IMR-90 (cell line): Measurements from ENCODE around the gene ROM1.

Experiments
- BHLHE40 ChIP-seq: fragments of 150-350 bp; IDR thresholded peaks from 2 replicates; pipeline ENCODE4 v1.6.1; 2016; ENCODE audit warnings: mild to moderate bottlenecking, low read depth, low read length
- CTCF ChIP-seq: conservative IDR thresholded peaks from 2 replicates; pipeline ENCODE4 v1.5.1; 2012; ENCODE audit warnings: mild to moderate bottlenecking, low read depth, low read length, improper control_type of control experiment
- FOS ChIP-seq: fragments of 150-350 bp; IDR thresholded peaks from 2 replicates; pipeline ENCODE4 v1.6.1; 2016; ENCODE audit warnings: low read depth, low read length
- MAFK ChIP-seq: IDR thresholded peaks from 2 replicates; pipeline ENCODE4 v1.6.1; 2012; ENCODE audit warnings: low read depth, low read length, improper control_type of control experiment
- POLR2A ChIP-seq: IDR thresholded peaks from 2 replicates; pipeline ENCODE4 v1.6.1; 2012; ENCODE audit warnings: mild to moderate bottlenecking, low read depth, low read length
- RCOR1 ChIP-seq: IDR thresholded peaks from 2 replicates; pipeline ENCODE4 v1.6.1; 2012; ENCODE audit warnings: mild to moderate bottlenecking, low read length, improper control_type of control experiment; ENCODE audit not compliant: insufficient replicate concordance
- USF2 ChIP-seq: fragments of 150-350 bp; IDR thresholded peaks from 2 replicates; pipeline ENCODE4 v1.6.1; 2017; ENCODE audit warnings: mild to moderate bottlenecking, antibody characterized with exemption, low read length, low read depth
- TF ChIP-seq, protein P1 (sequence below): fragments of 150-350 bp; IDR thresholded peaks from 2 replicates; pipeline ENCODE4 v1.6.1; 2016; ENCODE audit warnings: low read depth, mild to moderate bottlenecking, low read length, moderate library complexity, borderline replicate concordance

GRCh38 chr11:62573006-62573591 is 40.0 kb upstream of the ROM1 start:
- TF ChIP-seq FOS, result no peak
- TF ChIP-seq CTCF, result no peak
- TF ChIP-seq POLR2A, result no peak
- no peak for TF ChIP-seq BHLHE40
- TF ChIP-seq USF2, result no peak
- no peak for TF ChIP-seq MAFK
- no peak for TF ChIP-seq RCOR1
- TF ChIP-seq, protein P1, sequence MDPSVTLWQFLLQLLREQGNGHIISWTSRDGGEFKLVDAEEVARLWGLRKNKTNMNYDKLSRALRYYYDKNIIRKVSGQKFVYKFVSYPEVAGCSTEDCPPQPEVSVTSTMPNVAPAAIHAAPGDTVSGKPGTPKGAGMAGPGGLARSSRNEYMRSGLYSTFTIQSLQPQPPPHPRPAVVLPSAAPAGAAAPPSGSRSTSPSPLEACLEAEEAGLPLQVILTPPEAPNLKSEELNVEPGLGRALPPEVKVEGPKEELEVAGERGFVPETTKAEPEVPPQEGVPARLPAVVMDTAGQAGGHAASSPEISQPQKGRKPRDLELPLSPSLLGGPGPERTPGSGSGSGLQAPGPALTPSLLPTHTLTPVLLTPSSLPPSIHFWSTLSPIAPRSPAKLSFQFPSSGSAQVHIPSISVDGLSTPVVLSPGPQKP, result no peak
